Thymus (tissue), 11 donors: ENCODE data around the gene DAB1. TPM values are rescaled to one million over a fixed set of nuclear protein-coding genes. Genes with fewer than 3 reads are reported as not detected.

Experiments
- DNase-seq, 9 donors: peaks; one replicate each; pipeline ENCODE4 v3.0.0-alpha.2; 2013; ENCODE audit warnings: low spot score in 9 of 9, low read depth in 6 of 9, missing footprints in 1 of 9
- H3K27ac ChIP-seq, 2 donors: one replicate each; pipeline ENCODE4 v1.5.1; 2013; ENCODE audit warnings: control low read depth in 1 of 2, low read depth in 1 of 2, low read length in 1 of 2, mild to moderate bottlenecking in 1 of 2, moderate library complexity in 1 of 2
- H3K27me3 ChIP-seq, 2 donors: one replicate each; pipeline ENCODE4 v1.5.1; 2013; ENCODE audit warnings: low read length in 1 of 2; ENCODE audit not compliant: control insufficient read depth in 2 of 2, insufficient read depth in 1 of 2
- H3K36me3 ChIP-seq, 2 donors: one replicate each; pipeline ENCODE4 v1.5.1; 2013; ENCODE audit warnings: low read length in 1 of 2, mild to moderate bottlenecking in 1 of 2, moderate library complexity in 1 of 2; ENCODE audit not compliant: control insufficient read depth in 2 of 2, insufficient read depth in 2 of 2
- H3K4me1 ChIP-seq, 2 donors: one replicate each; pipeline ENCODE4 v1.5.1; 2013; ENCODE audit warnings: low read length in 2 of 2; ENCODE audit not compliant: control insufficient read depth in 2 of 2, insufficient read depth in 2 of 2
- H3K4me3 ChIP-seq, 2 donors: one replicate each; pipeline ENCODE4 v1.5.1; 2013; ENCODE audit warnings: low read length in 2 of 2, control low read depth in 1 of 2, mild to moderate bottlenecking in 1 of 2
- H3K9me3 ChIP-seq, 2 donors: one replicate each; pipeline ENCODE4 v1.5.1; 2013; ENCODE audit warnings: low read length in 1 of 2, mild to moderate bottlenecking in 1 of 2; ENCODE audit not compliant: control insufficient read depth in 2 of 2, insufficient read depth in 1 of 2
- WGBS: extraction: QIAGEN DNeasy Blood & Tissue Kit; methylation state at CpG from one replicate; pipeline ENCODE4 v1.1.7; 2013; 5-methylcytosine and 5-hydroxymethylcytosine counted together
- polyA plus RNA-seq: library from polyadenylated mRNA; stranded (reverse); fragments of 200-250 nt; gene quantifications from one replicate; pipeline ENCODE4 v1.2.3, GENCODE V29; 2013
- total RNA-seq: library from RNA; stranded (reverse); fragments of 120-200 nt; gene quantifications from one replicate; pipeline ENCODE4 v1.2.4, GENCODE V29; 2013
- donor health status: healthy.

Gene DAB1
- total and polyA plus RNA-seq, 2 donors: 0.09 to 0.23 TPM

- no peak overlapping the region for H3K4me3 ChIP-seq
- DNase-seq: no peak
Observed at GRCh38 chr1:56967900-56968832, 455.7 kb downstream of the DAB1 start.

GRCh38 chr1:56967355-56967754 lies 456.5 kb downstream of the DAB1 start:
- Histone ChIP-seq H3K27me3 (no peaks in the 10 kb centered on the region), H3K4me3 (no peak overlapping the region), H3K9me3 (no peaks in the 10 kb centered on the region), H3K27ac (no peak overlapping the region), H3K36me3 (no peaks in the 10 kb centered on the region), H3K4me1 (no peaks in the 10 kb centered on the region)
- 76% methylated on average over 3 of the region's 3 CpGs for WGBS
- DNase-seq: no peak

More at GRCh38 chr1:56967900-56968832, 455.7 kb downstream of the DAB1 start:
- no peaks in the 10 kb centered on the region for H3K36me3 ChIP-seq
- no peaks in the 10 kb centered on the region for H3K9me3 ChIP-seq
- H3K27ac ChIP-seq: no peak overlapping the region
- H3K4me1 ChIP-seq: no peaks in the 10 kb centered on the region
- WGBS: 54% methylated on average over 15 of the region's 15 CpGs
- H3K27me3 ChIP-seq: no peaks in the 10 kb centered on the region

- H3K27me3 ChIP-seq: no peaks in the 10 kb centered on the region
- H3K4me1 ChIP-seq: no peaks in the 10 kb centered on the region
- no peak for DNase-seq
- WGBS: 100% methylated on average over 1 of the region's 1 CpG
- no peak overlapping the region for H3K27ac ChIP-seq
- H3K4me3 ChIP-seq: no peak overlapping the region
- no peaks in the 10 kb centered on the region for H3K36me3 ChIP-seq
- no peaks in the 10 kb centered on the region for H3K9me3 ChIP-seq
Observed at GRCh38 chr1:56966698-56966999, 457.2 kb downstream of the DAB1 start.

- 93% methylated on average over 3 of the region's 3 CpGs for WGBS
Observed at GRCh38 chr1:56965916-56966697, 457.8 kb downstream of the DAB1 start, which contains the start of gene C8B. TSS of gene C8B (minus strand) at chr1:56966015. CDS start at chr1:56965948, 67 bp downstream.

GRCh38 chr1:56965191-56965590 lies 458.7 kb downstream of the DAB1 start:
- Histone ChIP-seq H3K36me3 (no peaks in the 10 kb centered on the region), H3K4me3 (no peak overlapping the region), H3K27ac (no peak overlapping the region), H3K4me1 (no peaks in the 10 kb centered on the region), H3K27me3 (no peaks in the 10 kb centered on the region), H3K9me3 (no peaks in the 10 kb centered on the region)
- no peak for DNase-seq
- WGBS: 79% methylated on average over 3 of the region's 3 CpGs

More at GRCh38 chr1:56965916-56966697, 457.8 kb downstream of the DAB1 start, which contains the start of gene C8B:
- Histone ChIP-seq H3K27me3 (no peaks in the 10 kb centered on the region), H3K27ac (no peak within 1 kb of the TSS), H3K4me3 (no peak within 1 kb of the TSS), H3K4me1 (no peaks in the 10 kb centered on the region), H3K36me3 (no peaks in the 10 kb centered on the region), H3K9me3 (no peaks in the 10 kb centered on the region)
- no peak for DNase-seq

- Histone ChIP-seq H3K36me3 (no peaks in the 10 kb centered on the region), H3K4me1 (no peaks in the 10 kb centered on the region), H3K27ac (no peak overlapping the region), H3K27me3 (no peaks in the 10 kb centered on the region), H3K4me3 (no peak overlapping the region), H3K9me3 (no peaks in the 10 kb centered on the region)
- DNase-seq: no peak
- WGBS: 95% methylated on average over 9 of the region's 9 CpGs
Observed at GRCh38 chr1:56964349-56965017, 459.4 kb downstream of the DAB1 start.

GRCh38 chr1:56963667-56964066 lies 460.2 kb downstream of the DAB1 start:
- no peaks in the 10 kb centered on the region for H3K9me3 ChIP-seq
- no peak overlapping the region for H3K27ac ChIP-seq
- no peaks in the 10 kb centered on the region for H3K4me1 ChIP-seq
- WGBS: 90% methylated on average over 4 of the region's 4 CpGs
- H3K4me3 ChIP-seq: no peak overlapping the region
- H3K36me3 ChIP-seq: no peaks in the 10 kb centered on the region
- DNase-seq: no peak
- no peaks in the 10 kb centered on the region for H3K27me3 ChIP-seq

- no peak overlapping the region for H3K4me3 ChIP-seq
- WGBS: 97% methylated on average over 10 of the region's 10 CpGs
- no peaks in the 10 kb centered on the region for H3K4me1 ChIP-seq
Observed at GRCh38 chr1:56961426-56961825, 462.4 kb downstream of the DAB1 start.

GRCh38 chr1:56958526-56958925 lies 465.3 kb downstream of the DAB1 start:
- no peaks in the 10 kb centered on the region for H3K4me1 ChIP-seq
- H3K27me3 ChIP-seq: no peaks in the 10 kb centered on the region
- no peak overlapping the region for H3K4me3 ChIP-seq
- 69% methylated on average over 2 of the region's 2 CpGs for WGBS
- no peaks in the 10 kb centered on the region for H3K9me3 ChIP-seq
- no peaks in the 10 kb centered on the region for H3K36me3 ChIP-seq
- DNase-seq: no peak
- H3K27ac ChIP-seq: no peak overlapping the region

More at GRCh38 chr1:56961426-56961825, 462.4 kb downstream of the DAB1 start:
- no peaks in the 10 kb centered on the region for H3K36me3 ChIP-seq
- no peaks in the 10 kb centered on the region for H3K9me3 ChIP-seq
- no peak overlapping the region for H3K27ac ChIP-seq
- H3K27me3 ChIP-seq: no peaks in the 10 kb centered on the region
- no peak for DNase-seq
